Right lobe of liver (tissue), 4 donors: ENCODE results near the gene CDH15.

ENCODE experiments used
- CTCF ChIP-seq, 4 donors: fragments of 200-600 bp in 3 of 4; fragments of 450-650 bp in 1 of 4; IDR thresholded peaks; one replicate each; pipeline versions ENCODE4 v1.5.1 to v1.8.0; 2016 to 2022; ENCODE audit warnings: antibody characterized with exemption in 4 of 4, mild to moderate bottlenecking in 2 of 4
- POLR2A ChIP-seq: fragments of 450-650 bp; IDR thresholded peaks from one replicate; pipeline ENCODE4 v1.6.1; 2017; ENCODE audit warnings: antibody characterized with exemption, mild to moderate bottlenecking
- donor health status: DM: no; HTN: no; CAD: no.
- donor health status: DM: no; HTN: no; CAD: no.
- donor health status: DM: no; HTN: yes; CAD: no.

DNA sequence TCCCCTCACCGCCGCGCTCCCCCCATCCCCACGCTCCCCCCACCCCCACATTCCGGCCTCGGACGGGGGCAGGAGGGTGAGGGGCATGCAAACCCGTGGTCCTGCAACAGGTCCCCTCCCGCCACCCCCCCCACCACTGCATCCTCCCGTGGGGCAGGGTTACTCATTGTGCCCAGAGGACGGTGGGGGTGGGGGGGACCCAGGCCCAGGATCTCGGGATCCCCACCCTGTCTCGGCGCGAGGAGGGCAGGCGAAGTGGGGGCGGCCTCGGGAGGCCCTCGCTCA lies 20.3 kb downstream of the CDH15 start:
- no peak for TF ChIP-seq CTCF (IDR thresholded peaks at IDR 0.05)
- TF ChIP-seq POLR2A = no peak
